Ectodermal cell (in vitro differentiated cells): ENCODE results near the gene POLK. TPM values are rescaled to one million over a fixed set of nuclear protein-coding genes. Genes with fewer than 3 reads are reported as not detected.

Source experiments
- H3K27ac ChIP-seq: 2 replicates; pipeline ENCODE4 v1.7.0; 2013; ENCODE audit warnings: mild to moderate bottlenecking, low read depth, low read length; ENCODE audit not compliant: insufficient read depth, poor library complexity, severe bottlenecking
- H3K27me3 ChIP-seq: 2 replicates; pipeline ENCODE4 v1.7.0; 2013; ENCODE audit warnings: mild to moderate bottlenecking, low read length; ENCODE audit not compliant: insufficient read depth, control insufficient read depth, poor library complexity, severe bottlenecking
- H3K36me3 ChIP-seq: one replicate; pipeline ENCODE4 v1.7.0; 2013; ENCODE audit warnings: low read length; ENCODE audit not compliant: control insufficient read depth, insufficient read depth
- H3K4me1 ChIP-seq: one replicate; pipeline ENCODE4 v1.7.0; 2013; ENCODE audit warnings: low read length; ENCODE audit not compliant: control insufficient read depth, insufficient read depth
- H3K4me3 ChIP-seq: 2 replicates; pipeline ENCODE4 v1.7.0; 2013; ENCODE audit warnings: low read depth, low read length, control low read depth; ENCODE audit not compliant: insufficient read depth
- H3K9me3 ChIP-seq: 2 replicates; pipeline ENCODE4 v1.7.0; 2013; ENCODE audit warnings: mild to moderate bottlenecking, low read length, moderate library complexity; ENCODE audit not compliant: control insufficient read depth
- WGBS, 2 experiments: methylation state at CpG; one replicate each; pipeline ENCODE4 v1.1.7; 2013; ENCODE audit warnings: missing lambda C conversion rate in 2 of 2; 5-methylcytosine and 5-hydroxymethylcytosine counted together
- polyA plus RNA-seq, 4 experiments: library from polyadenylated mRNA; stranded (reverse); fragments of 50-300 nt; gene quantifications; one replicate each; pipeline ENCODE4 v1.2.3, GENCODE V29; 2013

POLK gene
- polyA plus RNA-seq (2013, experiment 1 of 4) = 12.3 TPM
- polyA plus RNA-seq (2013, experiment 2 of 4) = 12.9 TPM
- 11.5 TPM for polyA plus RNA-seq (2013, experiment 3 of 4)
- 14.0 TPM for polyA plus RNA-seq (2013, experiment 4 of 4)

- H3K4me3 ChIP-seq = peak within 1 kb of the TSS; percentile 84
Observed at GRCh38 chr5:75511435-75512382, at the start of gene POLK, which contains the start of gene CERT1. Gene POLK (plus strand): TSS chr5:75511891. Gene CERT1 (minus strand): TSS chr5:75511629. CDS start chr5:75511207, 422 bp downstream.

GRCh38 chr5:75463726-75464125, 48.0 kb upstream of the POLK start:
- no peaks in the 10 kb centered on the region for H3K9me3 ChIP-seq
- no peaks in the 10 kb centered on the region for H3K27me3 ChIP-seq
- H3K4me1 ChIP-seq = no peaks in the 10 kb centered on the region
- WGBS, 2 experiments = 92% methylated on average over 2 of the region's 2 CpGs
- no peak overlapping the region for H3K27ac ChIP-seq
- H3K4me3 ChIP-seq = no peak overlapping the region
- no peaks in the 10 kb centered on the region for H3K36me3 ChIP-seq

More at GRCh38 chr5:75511435-75512382, at the start of gene POLK, which contains the start of gene CERT1:
- Histone ChIP-seq H3K27me3 (no peaks in the 10 kb centered on the region), H3K4me1 (peaks cover 4% of the 10 kb centered on the region), H3K36me3 (no peaks in the 10 kb centered on the region), H3K9me3 (no peaks in the 10 kb centered on the region), H3K27ac (peak within 1 kb of the TSS; percentile 22)
- WGBS, 2 experiments = 3 to 4% methylated on average over 60 to 71 of the region's 71 CpGs

- Histone ChIP-seq H3K9me3 (no peaks in the 10 kb centered on the region), H3K4me3 (no peak overlapping the region), H3K27me3 (no peaks in the 10 kb centered on the region), H3K27ac (no peak overlapping the region), H3K36me3 (no peaks in the 10 kb centered on the region), H3K4me1 (no peaks in the 10 kb centered on the region)
- WGBS, 2 experiments = 64 to 86% methylated on average over 1 of the region's 1 CpG
Observed at GRCh38 chr5:75465480-75465879, 46.2 kb upstream of the POLK start.

GRCh38 chr5:75466006-75466716, 45.5 kb upstream of the POLK start:
- no peak overlapping the region for H3K27ac ChIP-seq
- no peaks in the 10 kb centered on the region for H3K9me3 ChIP-seq
- WGBS, 2 experiments = 82 to 89% methylated on average over 5 of the region's 6 CpGs
- H3K4me1 ChIP-seq = no peaks in the 10 kb centered on the region
- H3K36me3 ChIP-seq = no peaks in the 10 kb centered on the region
- no peak overlapping the region for H3K4me3 ChIP-seq
- no peaks in the 10 kb centered on the region for H3K27me3 ChIP-seq

GRCh38 chr5:75468593-75468992, 43.1 kb upstream of the POLK start:
- Histone ChIP-seq H3K27ac (no peak overlapping the region), H3K4me3 (no peak overlapping the region), H3K4me1 (no peaks in the 10 kb centered on the region), H3K36me3 (no peaks in the 10 kb centered on the region), H3K9me3 (no peaks in the 10 kb centered on the region), H3K27me3 (no peaks in the 10 kb centered on the region)
- 89 to 96% methylated on average over 2 of the region's 2 CpGs for WGBS, 2 experiments

GRCh38 chr5:75469017-75469416, 42.7 kb upstream of the POLK start:
- H3K4me3 ChIP-seq = no peak overlapping the region
- no peaks in the 10 kb centered on the region for H3K36me3 ChIP-seq
- no peaks in the 10 kb centered on the region for H3K4me1 ChIP-seq
- H3K27ac ChIP-seq = no peak overlapping the region
- H3K27me3 ChIP-seq = no peaks in the 10 kb centered on the region
- 91 to 95% methylated on average over 1 of the region's 1 CpG for WGBS, 2 experiments
- H3K9me3 ChIP-seq = no peaks in the 10 kb centered on the region

- WGBS, 2 experiments = 89 to 98% methylated on average over 2 of the region's 2 CpGs
- no peak overlapping the region for H3K4me3 ChIP-seq
Observed at GRCh38 chr5:75471193-75471592, 40.5 kb upstream of the POLK start.

GRCh38 chr5:75472973-75473372, 38.7 kb upstream of the POLK start:
- Histone ChIP-seq H3K4me1 (peaks cover 2% of the 10 kb centered on the region), H3K36me3 (no peaks in the 10 kb centered on the region), H3K27me3 (no peaks in the 10 kb centered on the region), H3K9me3 (no peaks in the 10 kb centered on the region), H3K27ac (no peak overlapping the region), H3K4me3 (no peak overlapping the region)
- 95% methylated on average over 1 of the region's 1 CpG for WGBS, 2 experiments

More at GRCh38 chr5:75471193-75471592, 40.5 kb upstream of the POLK start:
- Histone ChIP-seq H3K9me3 (no peaks in the 10 kb centered on the region), H3K27me3 (no peaks in the 10 kb centered on the region), H3K4me1 (peaks cover 2% of the 10 kb centered on the region), H3K27ac (no peak overlapping the region), H3K36me3 (no peaks in the 10 kb centered on the region)

GRCh38 chr5:75473463-75473862, 38.2 kb upstream of the POLK start:
- H3K9me3 ChIP-seq = no peaks in the 10 kb centered on the region
- 87 to 94% methylated on average over 2 of the region's 2 CpGs for WGBS, 2 experiments
- no peaks in the 10 kb centered on the region for H3K36me3 ChIP-seq
- H3K27me3 ChIP-seq = no peaks in the 10 kb centered on the region
- H3K4me3 ChIP-seq = no peak overlapping the region
- no peak overlapping the region for H3K27ac ChIP-seq
- peaks cover 2% of the 10 kb centered on the region for H3K4me1 ChIP-seq

GRCh38 chr5:75475364-75475763, 36.3 kb upstream of the POLK start:
- H3K9me3 ChIP-seq = no peaks in the 10 kb centered on the region
- H3K4me3 ChIP-seq = no peak overlapping the region
- no peaks in the 10 kb centered on the region for H3K36me3 ChIP-seq
- no peak overlapping the region for H3K27ac ChIP-seq
- no peaks in the 10 kb centered on the region for H3K27me3 ChIP-seq
- 55 to 58% methylated on average over 3 to 4 of the region's 4 CpGs for WGBS, 2 experiments
- H3K4me1 ChIP-seq = peaks cover 2% of the 10 kb centered on the region
